Peyer's patch (tissue), 4 donors: Measurements from ENCODE around the gene MS4A6A.

Source experiments
- CTCF ChIP-seq, 6 experiments: fragments of 450-650 bp in 4 of 6; fragments of 200-600 bp in 2 of 6; sonication (generic) in 1 of 6; IDR thresholded peaks; one replicate each; pipeline ENCODE4 v1.5.1; 2017 to 2019; ENCODE audit warnings: antibody characterized with exemption in 6 of 6, mild to moderate bottlenecking in 3 of 6, moderate library complexity in 1 of 6
- POLR2A ChIP-seq, 2 donors: fragments of 450-650 bp; IDR thresholded peaks; one replicate each; pipeline ENCODE4 v1.5.1; 2017; ENCODE audit warnings: antibody characterized with exemption in 2 of 2, mild to moderate bottlenecking in 2 of 2, moderate library complexity in 2 of 2

- TF ChIP-seq POLR2A (IDR thresholded peaks at IDR 0.05) (no peak), CTCF (IDR thresholded peaks at IDR 0.05) (no peak)
Observed at GRCh38 chr11:60165951-60166350, 16.9 kb downstream of the MS4A6A start.
